Thymus (tissue), 11 donors: ENCODE data around the gene DKK1. TPM values are rescaled to one million over a fixed set of nuclear protein-coding genes. Genes with fewer than 3 reads are reported as not detected.

Experiments used
- DNase-seq, 9 donors: peaks; one replicate each; pipeline ENCODE4 v3.0.0-alpha.2; 2013; ENCODE audit warnings: low spot score in 9 of 9, low read depth in 6 of 9, missing footprints in 1 of 9
- H3K27ac ChIP-seq, 2 donors: one replicate each; pipeline ENCODE4 v1.5.1; 2013; ENCODE audit warnings: control low read depth in 1 of 2, low read depth in 1 of 2, low read length in 1 of 2, mild to moderate bottlenecking in 1 of 2, moderate library complexity in 1 of 2
- H3K27me3 ChIP-seq, 2 donors: one replicate each; pipeline ENCODE4 v1.5.1; 2013; ENCODE audit warnings: low read length in 1 of 2; ENCODE audit not compliant: control insufficient read depth in 2 of 2, insufficient read depth in 1 of 2
- H3K36me3 ChIP-seq, 2 donors: one replicate each; pipeline ENCODE4 v1.5.1; 2013; ENCODE audit warnings: low read length in 1 of 2, mild to moderate bottlenecking in 1 of 2, moderate library complexity in 1 of 2; ENCODE audit not compliant: control insufficient read depth in 2 of 2, insufficient read depth in 2 of 2
- H3K4me1 ChIP-seq, 2 donors: one replicate each; pipeline ENCODE4 v1.5.1; 2013; ENCODE audit warnings: low read length in 2 of 2; ENCODE audit not compliant: control insufficient read depth in 2 of 2, insufficient read depth in 2 of 2
- H3K4me3 ChIP-seq, 2 donors: one replicate each; pipeline ENCODE4 v1.5.1; 2013; ENCODE audit warnings: low read length in 2 of 2, control low read depth in 1 of 2, mild to moderate bottlenecking in 1 of 2
- H3K9me3 ChIP-seq, 2 donors: one replicate each; pipeline ENCODE4 v1.5.1; 2013; ENCODE audit warnings: low read length in 1 of 2, mild to moderate bottlenecking in 1 of 2; ENCODE audit not compliant: control insufficient read depth in 2 of 2, insufficient read depth in 1 of 2
- WGBS: extraction: QIAGEN DNeasy Blood & Tissue Kit; methylation state at CpG from one replicate; pipeline ENCODE4 v1.1.7; 2013; 5-methylcytosine and 5-hydroxymethylcytosine counted together
- polyA plus RNA-seq: library from polyadenylated mRNA; stranded (reverse); fragments of 200-250 nt; gene quantifications from one replicate; pipeline ENCODE4 v1.2.3, GENCODE V29; 2013
- total RNA-seq: library from RNA; stranded (reverse); fragments of 120-200 nt; gene quantifications from one replicate; pipeline ENCODE4 v1.2.4, GENCODE V29; 2013
- donor health status: healthy.

DKK1 gene
- total and polyA plus RNA-seq, 2 donors, result 0.24 to 1.5 TPM

DNA sequence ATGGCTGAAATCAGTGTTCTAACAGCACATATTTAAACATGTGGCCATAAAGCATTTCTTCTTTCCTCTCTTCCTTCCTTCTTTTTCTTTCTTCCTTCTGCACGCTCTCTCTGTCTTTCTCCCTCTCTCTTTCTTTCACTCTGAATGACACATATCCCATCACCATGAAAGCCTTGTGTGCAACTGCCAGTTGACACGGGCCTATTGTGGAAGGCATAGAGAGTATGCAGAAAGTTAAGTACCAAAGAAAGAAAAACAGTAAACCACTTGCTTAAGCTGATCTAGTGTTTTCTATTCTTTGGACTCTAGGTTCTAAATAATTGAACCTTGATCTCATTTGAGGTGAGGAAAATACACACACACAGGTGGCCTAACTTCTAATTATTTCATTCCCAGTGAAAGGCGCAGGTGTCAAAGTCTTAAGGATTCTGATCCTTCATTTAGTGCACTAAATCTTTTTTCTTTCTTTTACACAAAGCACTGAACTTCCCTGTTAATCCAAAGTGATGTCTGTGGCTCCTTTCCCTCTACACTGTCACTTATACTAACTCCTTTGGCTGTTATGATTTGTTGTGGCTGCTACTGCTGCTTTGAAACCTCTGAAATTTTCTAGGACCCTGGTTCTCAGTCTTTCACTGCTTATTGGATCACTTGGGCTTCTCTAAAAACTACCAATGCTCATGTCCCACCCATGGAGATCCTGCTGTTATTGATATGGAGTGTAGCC, 17.7 kb downstream of the DKK1 start:
- no peak overlapping the region for H3K27ac ChIP-seq
- no peaks in the 10 kb centered on the region for H3K4me1 ChIP-seq
- no peak overlapping the region for H3K4me3 ChIP-seq
- no peak for DNase-seq
- H3K36me3 ChIP-seq, result no peaks in the 10 kb centered on the region
- no peaks in the 10 kb centered on the region for H3K27me3 ChIP-seq
- no peaks in the 10 kb centered on the region for H3K9me3 ChIP-seq
- WGBS, result 92% methylated on average over 3 of the region's 3 CpGs

DNA sequence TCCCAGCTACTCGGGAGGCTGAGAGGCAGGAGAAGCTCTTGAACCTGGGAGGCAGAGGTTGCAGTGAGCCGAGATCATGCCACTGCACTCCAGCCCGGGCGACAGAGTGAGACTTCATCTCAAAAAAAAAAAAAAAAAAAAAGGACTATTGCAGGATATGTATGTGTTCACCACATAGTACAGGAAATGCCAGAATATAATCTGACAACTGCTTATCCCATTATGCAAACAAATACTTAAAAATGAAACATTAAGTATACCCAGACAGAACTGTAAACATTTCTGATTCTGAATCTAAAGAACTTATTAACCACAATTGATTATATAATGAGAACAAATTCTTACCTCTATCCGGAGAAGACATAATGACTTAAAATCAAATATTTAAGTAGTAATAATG, 18.7 kb downstream of the DKK1 start:
- Histone ChIP-seq H3K27me3 (no peaks in the 10 kb centered on the region), H3K36me3 (no peaks in the 10 kb centered on the region), H3K27ac (no peak overlapping the region), H3K4me3 (no peak overlapping the region), H3K4me1 (no peaks in the 10 kb centered on the region), H3K9me3 (no peaks in the 10 kb centered on the region)
- no peak for DNase-seq
- WGBS, result 93% methylated on average over 5 of the region's 5 CpGs

DNA sequence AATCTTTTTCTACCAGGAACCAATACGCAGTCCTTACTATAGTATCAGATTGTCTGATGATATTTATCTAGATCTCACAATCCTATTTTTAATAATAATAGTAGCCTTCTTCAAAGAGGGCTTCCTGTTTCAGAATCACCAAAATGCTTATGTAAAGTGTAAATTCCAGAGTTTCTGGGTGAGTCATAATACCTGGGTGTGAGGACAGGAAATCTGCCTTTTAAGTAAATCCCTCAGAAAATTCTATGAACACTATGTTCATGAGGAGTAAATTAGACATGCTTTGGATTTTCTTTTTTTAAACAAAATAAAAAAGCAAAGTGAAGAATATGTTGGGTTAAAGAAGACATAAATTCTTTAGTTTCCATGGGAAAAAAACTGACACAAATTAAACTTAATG, 20.5 kb downstream of the DKK1 start:
- Histone ChIP-seq H3K27me3 (no peaks in the 10 kb centered on the region), H3K9me3 (no peaks in the 10 kb centered on the region), H3K4me1 (no peaks in the 10 kb centered on the region), H3K27ac (no peak overlapping the region), H3K4me3 (no peak overlapping the region), H3K36me3 (no peaks in the 10 kb centered on the region)
- WGBS, result 100% methylated on average over 1 of the region's 1 CpG
- DNase-seq, result no peak

DNA sequence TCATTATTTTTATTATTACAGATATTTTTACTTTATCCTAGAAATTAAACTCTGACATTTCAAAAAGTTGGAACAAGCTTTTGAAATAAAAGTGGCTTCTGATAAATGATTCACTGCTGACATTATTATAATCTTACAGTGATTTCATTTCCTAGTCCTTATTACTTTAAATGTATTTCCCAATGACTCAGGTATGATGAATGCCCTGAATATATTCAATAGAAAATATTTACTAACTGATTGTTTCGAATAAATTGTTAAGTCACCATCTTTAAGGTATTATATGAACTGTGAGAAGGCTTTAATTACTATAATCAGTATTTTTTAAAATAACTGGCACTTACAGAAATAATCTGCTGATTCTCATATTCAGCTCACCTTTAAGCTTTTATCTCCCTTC, 21.6 kb downstream of the DKK1 start:
- Histone ChIP-seq H3K27ac (no peak overlapping the region), H3K27me3 (no peaks in the 10 kb centered on the region), H3K4me1 (no peaks in the 10 kb centered on the region), H3K4me3 (no peak overlapping the region), H3K9me3 (no peaks in the 10 kb centered on the region), H3K36me3 (no peaks in the 10 kb centered on the region)
- no peak for DNase-seq
- WGBS, result 92% methylated on average over 1 of the region's 1 CpG

DNA sequence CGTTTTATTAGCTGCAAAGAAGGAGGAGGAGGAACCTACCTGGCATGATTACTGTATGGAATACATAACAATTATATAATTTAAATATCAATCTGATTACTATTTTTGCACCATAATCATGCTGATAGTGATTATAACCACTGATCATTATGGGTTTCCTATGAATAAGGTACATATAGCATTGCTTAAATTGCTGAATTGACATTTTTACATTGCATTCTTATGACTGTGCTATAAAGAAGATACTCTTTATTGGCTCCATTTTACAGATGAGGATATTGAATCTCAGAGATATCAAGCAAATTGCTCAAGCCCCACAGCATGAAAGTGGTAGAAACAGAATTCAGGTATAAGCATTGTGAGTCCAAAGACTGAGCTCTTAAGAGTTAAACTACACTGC, 23.1 kb downstream of the DKK1 start:
- Histone ChIP-seq H3K9me3 (no peaks in the 10 kb centered on the region), H3K36me3 (no peaks in the 10 kb centered on the region), H3K4me3 (no peak overlapping the region), H3K27ac (no peak overlapping the region), H3K4me1 (no peaks in the 10 kb centered on the region), H3K27me3 (no peaks in the 10 kb centered on the region)
- WGBS, result 86% methylated on average over 1 of the region's 1 CpG
- no peak for DNase-seq

DNA sequence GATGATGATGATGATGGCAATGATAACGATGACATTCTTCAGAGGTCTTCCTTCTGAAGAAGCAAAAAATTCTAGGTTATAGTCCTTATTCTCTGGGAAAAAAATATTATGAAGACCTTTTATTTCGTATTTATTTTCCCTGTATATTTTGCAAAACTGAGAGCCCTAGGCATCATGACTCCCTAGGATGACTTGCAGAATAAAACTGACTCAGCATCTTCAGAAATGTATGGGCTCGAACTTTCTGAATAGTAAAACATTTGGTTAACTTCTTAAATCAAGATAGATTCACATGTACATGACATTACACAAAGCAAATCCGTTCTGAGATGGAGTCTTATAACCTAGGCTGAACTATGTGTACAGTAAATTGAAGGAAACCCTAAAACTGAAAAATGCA, 29.4 kb downstream of the DKK1 start:
- 73% methylated on average over 4 of the region's 4 CpGs for WGBS
- no peaks in the 10 kb centered on the region for H3K36me3 ChIP-seq
- no peaks in the 10 kb centered on the region for H3K4me1 ChIP-seq
- peaks cover 0 to 12% of the 10 kb centered on the region in 2 donors for H3K9me3 ChIP-seq
- no peak overlapping the region for H3K27ac ChIP-seq
- no peak for DNase-seq
- H3K27me3 ChIP-seq, result no peaks in the 10 kb centered on the region
- H3K4me3 ChIP-seq, result no peak overlapping the region

DNA sequence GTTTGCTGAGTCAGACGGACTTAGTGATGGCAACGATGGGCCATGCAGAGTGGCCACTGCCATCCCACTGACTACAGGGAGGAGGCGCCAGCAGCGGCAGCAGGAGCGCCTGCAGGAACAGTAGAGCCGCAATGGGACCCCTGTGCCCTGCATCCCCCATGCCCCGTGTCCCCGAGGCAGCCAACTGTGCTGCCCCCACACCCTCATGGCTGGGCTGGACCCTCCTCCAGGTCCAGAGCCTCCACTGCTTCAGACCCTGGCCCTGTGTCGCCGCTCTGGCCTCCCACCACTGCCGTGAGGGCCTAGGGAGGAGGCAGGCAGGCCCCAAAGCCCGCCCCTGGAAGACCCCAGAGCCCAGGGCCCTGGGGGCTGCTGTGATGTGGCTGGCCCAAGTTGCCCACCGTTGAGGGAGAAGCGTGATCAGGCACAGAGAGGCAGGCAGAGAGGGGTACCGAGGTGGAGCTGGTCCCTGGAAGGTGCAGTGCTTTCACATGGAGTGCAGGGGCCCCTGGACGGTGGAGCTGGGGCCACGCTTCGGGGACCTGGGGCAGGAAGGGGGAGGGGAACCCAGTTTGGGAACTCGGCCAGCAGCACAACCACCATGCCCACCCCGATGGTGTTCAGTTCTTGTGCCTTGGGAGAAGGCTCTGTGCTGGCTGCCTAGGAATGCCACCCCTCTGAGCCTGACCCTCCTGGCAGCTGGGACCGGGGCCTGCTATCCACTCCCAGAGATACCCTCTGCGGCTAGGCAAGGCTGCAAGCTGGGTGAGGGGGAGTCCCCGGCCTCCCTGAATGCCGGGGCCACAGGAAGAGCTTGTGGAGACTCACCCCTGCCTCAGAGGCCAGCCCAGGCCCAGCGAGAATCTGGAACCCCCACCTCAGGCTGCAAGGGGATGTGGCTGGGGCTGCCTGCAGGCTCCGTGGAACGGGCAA, 32.6 kb downstream of the DKK1 start:
- Histone ChIP-seq H3K4me1 (no peaks in the 10 kb centered on the region), H3K27ac (no peak overlapping the region), H3K27me3 (no peaks in the 10 kb centered on the region), H3K4me3 (no peak overlapping the region), H3K9me3 (peaks cover 0 to 12% of the 10 kb centered on the region in 2 donors), H3K36me3 (no peaks in the 10 kb centered on the region)
- DNase-seq, result no peak
- WGBS, result 97% methylated on average over 27 of the region's 27 CpGs

DNA sequence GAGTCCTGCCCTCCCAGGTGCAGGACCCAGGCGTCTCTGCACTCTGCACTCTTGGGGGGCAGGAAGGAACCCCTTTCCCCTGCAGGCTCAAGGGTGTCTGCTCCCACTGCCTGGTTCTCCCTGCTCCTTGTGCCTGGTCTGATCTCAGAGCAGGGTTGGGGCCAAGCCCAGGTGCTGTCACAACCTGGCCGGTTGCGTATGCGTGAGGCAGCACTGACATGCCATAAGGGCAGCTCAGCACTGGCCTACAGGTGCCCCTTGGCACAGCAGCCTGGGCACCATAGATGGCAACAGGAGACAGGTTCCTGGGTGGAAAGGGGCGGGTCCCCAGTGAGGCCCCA, 33.2 kb downstream of the DKK1 start:
- H3K27me3 ChIP-seq, result no peaks in the 10 kb centered on the region
- 95% methylated on average over 5 of the region's 5 CpGs for WGBS
- no peaks in the 10 kb centered on the region for H3K36me3 ChIP-seq
- peaks cover 0 to 12% of the 10 kb centered on the region in 2 donors for H3K9me3 ChIP-seq
- no peak for DNase-seq
- no peak overlapping the region for H3K4me3 ChIP-seq
- no peaks in the 10 kb centered on the region for H3K4me1 ChIP-seq
- H3K27ac ChIP-seq, result no peak overlapping the region

DNA sequence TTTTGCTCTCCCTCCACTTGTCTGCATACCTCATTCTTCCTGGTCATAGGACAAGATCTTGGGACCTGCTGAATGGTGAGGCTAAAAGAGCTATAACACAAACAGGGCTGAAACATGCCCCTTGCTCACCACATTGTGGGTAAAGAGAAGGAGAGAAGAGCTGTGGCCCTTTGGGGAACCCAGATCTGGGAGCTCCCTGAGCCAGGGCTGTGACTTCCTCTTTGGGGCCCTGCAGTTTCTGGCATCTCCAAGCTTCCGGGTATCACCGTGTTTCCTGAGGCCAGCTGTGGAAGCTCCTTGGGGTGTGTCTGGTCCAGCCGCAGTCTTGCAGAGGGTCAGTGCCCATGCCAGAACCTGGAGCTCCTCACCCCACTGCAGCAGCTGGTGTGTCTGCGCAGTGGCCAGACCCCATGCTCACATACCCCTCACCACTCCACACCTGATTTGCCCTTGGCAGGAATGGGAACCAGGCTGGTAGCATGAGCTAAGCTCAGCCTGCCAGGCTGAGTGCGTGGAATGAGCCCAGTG, 34.0 kb downstream of the DKK1 start:
- Histone ChIP-seq H3K27ac (no peak overlapping the region), H3K9me3 (peaks cover 0 to 12% of the 10 kb centered on the region in 2 donors), H3K4me1 (no peaks in the 10 kb centered on the region), H3K36me3 (no peaks in the 10 kb centered on the region), H3K27me3 (no peaks in the 10 kb centered on the region), H3K4me3 (no peak overlapping the region)
- WGBS, result 91% methylated on average over 5 of the region's 5 CpGs
- no peak for DNase-seq
